Measurements from ENCODE around the gene OARD1.

OARD1 gene

DNA sequence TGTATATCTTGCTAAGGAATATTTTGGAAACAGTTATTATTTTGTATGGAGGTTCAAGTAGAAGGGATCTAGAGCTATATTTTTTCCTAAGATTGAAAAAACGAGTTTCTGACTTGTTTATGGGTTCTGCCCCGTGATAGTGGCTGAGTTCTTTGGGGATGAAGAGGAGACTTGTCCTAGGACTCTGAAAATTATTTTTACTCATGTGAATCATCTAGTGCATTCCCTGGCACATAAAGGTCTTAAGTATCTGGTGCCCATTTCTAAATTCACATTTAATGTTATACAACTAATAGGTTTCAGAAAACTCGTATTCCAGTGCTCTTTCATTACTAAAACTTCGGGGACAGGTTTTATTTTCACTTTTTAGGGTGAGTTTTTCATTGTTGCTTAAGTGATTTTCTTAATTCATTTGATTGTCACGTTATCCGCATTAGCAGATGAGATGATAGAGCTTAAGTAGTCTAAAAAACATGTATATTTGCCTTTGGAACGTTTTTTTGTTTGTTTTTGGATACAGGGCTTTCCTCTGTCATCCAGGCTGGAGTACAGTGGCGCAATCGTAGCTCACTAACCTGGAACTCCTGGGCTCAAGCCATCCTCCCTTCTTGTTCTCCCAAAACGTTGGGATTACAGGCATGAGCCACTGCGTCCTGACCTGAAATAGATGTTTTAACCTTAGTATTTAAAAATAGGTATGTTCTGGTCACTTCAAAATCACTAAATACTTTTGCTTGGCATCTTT is 2.7 kb upstream of the OARD1 start:
- no peak for DNase-seq (ENCODE audit: low read depth)

DNA sequence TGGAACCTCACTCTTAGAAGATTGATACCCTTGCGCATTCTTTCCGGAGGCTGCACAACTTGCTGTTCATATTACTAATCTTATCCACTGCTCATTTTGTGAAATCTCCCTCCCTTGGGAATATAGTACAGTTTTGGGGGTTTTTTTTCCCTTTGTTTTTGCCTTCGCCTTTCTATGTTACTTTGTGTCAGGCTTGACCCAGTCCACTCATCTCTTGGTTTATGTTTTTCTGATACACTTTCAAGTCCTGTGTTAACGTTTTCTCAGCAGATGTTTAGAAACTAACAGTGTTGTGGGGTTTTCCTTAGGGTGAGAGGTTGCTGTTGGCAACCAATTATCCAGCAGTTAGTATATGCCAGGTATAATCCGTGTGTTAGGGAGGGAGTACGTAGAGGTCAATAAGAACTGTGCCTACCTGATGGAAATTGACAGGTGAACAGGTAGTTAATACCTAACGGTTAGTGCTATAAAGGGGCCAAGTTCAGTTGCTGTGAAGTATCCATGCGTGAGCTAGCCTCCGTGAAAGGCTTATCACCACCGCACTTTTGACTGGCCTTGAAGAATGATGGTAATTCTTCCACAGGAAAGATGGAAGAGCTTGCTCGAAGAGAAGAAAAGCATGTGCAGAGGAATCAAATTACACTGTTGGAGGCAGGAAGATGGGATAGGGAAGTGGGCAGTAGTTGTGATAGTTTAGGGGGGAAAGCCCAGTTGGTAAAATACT is 2.0 kb upstream of the OARD1 start:
- DNase-seq (ENCODE audit: low read depth): no peak

DNA sequence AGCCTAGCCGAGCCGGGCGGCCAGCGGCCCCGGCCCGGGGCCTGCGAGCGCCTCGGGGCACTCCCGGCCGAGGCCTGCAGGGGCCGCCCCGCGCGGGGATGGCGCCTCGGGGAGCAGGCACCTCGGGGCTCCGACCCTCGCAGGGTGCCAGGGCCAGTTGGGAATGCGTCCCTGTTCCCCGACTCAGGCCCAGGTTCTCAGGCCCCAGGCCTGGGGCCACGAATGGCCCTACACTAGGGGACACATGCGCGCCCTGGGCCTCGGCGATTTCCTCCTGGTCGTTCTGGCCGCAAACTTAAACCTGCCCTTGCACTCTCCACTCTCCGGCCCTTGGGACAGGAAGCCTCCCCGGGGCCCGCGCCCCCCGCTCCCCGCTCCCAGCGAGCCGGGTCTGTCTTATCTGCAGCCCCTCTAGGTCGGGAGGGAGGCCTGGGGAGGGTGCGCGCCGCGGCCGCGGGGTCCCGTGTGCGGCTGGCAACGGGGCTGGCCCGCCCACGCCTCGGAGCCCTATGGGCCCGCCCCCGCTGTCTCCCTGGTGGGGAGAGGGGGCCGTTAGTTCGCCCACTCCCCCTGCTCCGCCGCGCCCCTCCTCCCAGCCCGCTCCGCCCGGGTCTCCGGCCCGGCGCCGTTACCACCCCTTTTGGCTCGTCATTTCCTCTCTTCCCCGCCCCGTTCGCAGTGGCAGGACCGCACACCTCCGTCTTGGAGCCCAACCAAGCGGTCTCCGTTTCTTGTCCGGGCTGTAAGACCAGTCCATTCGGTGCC is 1.2 kb upstream of the OARD1 start:
- no peak for DNase-seq (ENCODE audit: low read depth)

DNA sequence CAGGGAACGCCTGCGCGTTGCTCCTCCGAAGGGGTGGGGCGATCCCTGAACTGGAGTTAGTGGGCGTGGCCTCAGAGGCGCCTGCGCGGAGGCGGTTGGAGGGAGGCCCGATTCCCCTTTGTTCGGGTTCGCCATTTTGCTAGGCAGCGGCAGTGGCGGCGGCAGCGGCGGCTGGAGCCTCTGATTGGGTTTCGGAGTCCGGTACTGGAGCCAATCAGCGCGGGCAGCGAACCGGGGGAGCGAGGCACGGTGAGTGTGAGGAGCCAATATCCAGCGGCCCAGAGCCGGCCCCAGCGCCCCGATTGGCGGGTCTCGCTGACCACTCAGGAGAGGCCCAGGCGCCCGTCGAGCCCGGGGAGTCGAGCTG is 663 bp upstream of the OARD1 start, which contains the start of gene NFYA:
TSS of gene NFYA (plus strand) at position 139 of the 367 bp plus-strand sequence. CDS start 6,116 bp downstream, outside the sequence.
- no peak for DNase-seq (ENCODE audit: low read depth)

DNA sequence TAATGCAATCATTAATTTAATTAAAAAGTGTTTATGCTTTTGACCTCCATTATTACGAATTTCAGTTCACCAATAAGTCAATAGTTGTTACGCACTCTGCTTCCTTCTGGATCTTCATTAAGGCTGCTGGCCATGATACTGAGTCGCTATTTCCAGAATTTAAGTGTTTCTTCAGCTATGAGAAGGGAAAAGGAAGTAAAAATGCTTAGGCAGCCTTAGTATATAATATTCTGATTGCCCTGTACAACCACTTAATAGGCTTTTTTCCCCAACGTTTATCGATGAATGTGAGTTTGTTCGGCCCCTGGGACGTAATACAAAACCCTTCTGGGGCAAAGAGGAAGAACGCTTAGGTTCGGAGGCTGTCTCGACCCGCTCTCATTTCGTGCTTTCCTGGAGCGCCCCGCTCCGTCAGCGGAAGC is 644 bp downstream of the OARD1 start:
- DNase-seq (ENCODE audit: low read depth): no peak

DNA sequence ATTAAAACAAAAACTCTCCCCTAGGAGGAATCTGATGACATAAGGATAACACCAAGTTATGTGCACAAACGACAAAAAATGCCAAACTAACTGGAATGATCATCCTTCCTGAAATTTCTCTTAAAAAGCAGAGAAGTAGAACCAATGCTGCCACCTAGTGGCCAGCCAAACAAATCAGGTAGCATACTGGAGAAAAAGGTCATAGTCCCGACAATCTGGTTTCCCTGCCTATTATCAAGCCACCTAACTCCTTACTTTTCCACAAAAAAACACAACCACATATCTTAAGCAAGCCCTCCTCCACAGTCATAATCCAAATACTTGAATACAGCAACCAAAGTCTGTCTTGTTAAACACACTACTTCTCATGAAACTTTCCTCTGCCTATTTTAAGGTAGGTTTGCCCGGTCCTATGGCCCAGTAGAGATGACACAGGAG is 5.3 kb downstream of the OARD1 start:
- no peak for DNase-seq (ENCODE audit: low read depth)

DNA sequence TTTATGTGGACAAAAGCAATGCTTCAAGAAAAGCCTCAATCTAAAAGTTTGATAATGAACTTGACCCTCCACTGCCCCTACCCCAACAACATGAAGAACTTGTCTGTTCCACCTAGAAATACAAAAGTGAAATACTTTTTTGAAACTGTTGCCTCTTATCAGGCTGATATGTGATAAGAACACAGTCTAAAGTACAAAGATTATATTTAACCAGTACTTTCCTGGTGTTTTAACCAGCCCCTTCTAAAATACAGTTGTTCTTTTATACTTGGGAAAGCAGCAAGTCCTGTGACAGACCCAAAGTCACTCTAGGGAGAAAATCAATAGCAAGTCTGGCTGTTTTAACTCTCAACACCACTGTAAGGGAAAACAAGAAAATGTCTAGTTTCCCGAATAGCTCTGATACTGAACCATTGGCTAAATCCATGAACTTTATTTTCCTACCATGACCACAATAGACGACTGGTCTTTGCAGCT is 6.6 kb downstream of the OARD1 start:
- no peak for DNase-seq (ENCODE audit: low read depth)

DNA sequence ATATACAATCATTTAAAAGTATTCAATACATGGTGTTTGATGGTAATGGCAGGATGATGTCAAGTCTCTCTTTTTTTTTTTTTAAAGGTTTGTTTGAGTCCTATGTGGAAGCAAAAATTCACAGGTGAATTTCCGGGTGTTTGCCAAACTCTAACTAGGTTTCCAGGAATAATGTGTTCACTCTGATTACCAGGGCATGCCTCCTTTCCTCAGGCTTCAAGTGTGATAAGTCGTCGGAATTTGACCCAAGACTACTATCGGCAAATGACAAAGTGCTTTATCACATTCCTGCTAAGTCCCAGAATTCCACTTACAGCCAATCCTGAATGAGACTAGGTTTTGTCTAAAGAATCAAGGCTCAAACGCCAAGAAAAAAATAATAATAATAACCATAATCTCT is 7.3 kb downstream of the OARD1 start:
- no peak for DNase-seq (ENCODE audit: low read depth)

DNA sequence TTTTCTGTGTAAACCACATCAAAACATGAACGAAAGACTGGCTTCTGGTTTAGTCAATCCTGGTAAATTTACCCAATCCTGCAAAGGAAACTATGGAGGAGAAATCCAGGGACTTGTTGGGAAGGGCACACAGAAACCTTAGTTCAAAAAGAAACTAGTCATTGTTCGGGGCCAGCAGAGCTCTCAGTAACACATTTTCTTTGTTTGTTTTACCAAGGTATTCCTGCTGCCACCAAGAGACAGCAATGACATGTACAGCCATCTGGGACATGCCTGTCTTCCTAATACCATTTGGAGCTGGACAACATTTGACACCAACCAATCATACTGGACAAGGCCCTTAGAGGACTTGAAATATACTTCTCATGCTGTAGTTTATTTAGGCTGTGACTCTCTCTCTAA is 8.3 kb downstream of the OARD1 start:
- no peak for DNase-seq (ENCODE audit: low read depth)

DNA sequence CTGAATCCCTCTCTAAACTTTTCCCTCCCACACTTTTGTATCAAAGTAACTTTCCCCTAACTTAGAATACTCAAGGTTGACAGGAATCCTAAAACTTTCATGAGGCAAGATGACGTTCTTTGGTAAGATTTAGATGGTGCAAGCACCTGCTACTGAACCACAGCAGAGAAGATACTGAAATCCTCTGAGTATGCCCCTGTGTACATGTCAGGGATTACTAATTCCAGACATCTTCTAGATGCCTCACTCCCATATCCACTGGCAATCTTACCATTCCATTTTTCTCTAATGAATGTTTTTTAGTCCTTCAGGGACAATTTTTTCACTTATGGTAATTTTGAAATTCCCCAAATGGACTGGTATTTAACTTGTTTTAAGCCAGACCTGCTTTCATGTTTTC is 10.1 kb downstream of the OARD1 start:
- DNase-seq (ENCODE audit: low read depth): no peak

DNA sequence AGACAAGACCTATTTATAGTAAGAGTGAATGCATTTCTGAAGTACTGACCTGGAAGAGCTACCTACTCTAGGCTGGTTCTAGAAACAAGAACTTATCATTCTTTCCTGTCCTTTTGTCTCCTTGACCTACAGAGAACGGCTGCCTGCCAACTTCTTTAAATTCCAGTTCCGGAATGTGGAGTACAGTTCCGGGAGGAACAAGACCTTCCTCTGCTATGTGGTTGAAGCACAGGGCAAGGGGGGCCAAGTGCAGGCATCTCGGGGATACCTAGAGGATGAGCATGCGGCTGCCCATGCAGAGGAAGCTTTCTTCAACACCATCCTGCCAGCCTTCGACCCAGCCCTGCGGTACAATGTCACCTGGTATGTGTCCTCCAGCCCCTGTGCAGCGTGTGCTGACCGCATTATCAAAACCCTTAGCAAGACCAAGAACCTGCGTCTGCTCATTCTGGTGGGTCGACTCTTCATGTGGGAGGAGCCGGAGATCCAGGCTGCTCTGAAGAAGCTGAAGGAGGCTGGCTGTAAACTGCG is 10.9 kb downstream of the OARD1 start:
- DNase-seq (ENCODE audit: low read depth): no peak

DNA sequence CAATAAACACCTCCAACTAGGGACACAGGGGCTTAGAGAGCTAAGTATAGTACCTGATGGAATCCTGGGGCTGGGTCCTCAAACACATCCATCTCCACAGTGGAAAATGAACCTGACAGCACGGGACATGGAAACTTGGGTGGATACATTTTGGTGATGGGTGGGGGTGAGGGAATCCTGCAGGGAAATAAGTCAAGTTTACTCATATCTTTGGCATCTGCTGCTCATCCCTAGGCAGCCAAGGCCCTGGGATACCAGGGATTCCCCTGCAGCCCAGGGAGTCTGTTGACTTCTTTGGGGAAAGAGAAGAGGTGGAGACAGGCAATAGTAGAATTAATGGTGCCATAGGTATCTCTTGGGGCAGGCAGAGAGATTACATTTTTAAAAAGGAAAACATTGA is 12.6 kb downstream of the OARD1 start:
- DNase-seq (ENCODE audit: low read depth): no peak

DNA sequence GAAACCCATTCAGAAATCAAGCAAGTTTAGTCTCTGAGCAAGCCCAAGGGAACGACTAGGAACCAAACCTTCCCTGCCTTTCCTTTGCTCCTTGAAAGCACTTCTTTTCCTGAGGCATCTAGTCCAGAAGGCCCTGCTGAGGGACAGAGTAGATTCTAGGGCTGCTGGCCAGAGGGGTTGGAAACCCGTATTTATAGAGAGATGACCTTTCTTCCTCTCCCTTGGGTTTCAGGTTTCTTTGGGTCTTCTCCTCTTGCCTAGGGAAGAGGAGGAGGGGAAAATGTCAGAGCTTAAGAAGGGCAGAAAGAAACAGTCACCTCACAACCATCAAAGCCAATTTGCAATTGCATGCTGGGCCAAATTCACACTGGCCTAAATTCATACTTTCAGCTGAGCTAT is 13.4 kb downstream of the OARD1 start:
- DNase-seq (ENCODE audit: low read depth): no peak

DNA sequence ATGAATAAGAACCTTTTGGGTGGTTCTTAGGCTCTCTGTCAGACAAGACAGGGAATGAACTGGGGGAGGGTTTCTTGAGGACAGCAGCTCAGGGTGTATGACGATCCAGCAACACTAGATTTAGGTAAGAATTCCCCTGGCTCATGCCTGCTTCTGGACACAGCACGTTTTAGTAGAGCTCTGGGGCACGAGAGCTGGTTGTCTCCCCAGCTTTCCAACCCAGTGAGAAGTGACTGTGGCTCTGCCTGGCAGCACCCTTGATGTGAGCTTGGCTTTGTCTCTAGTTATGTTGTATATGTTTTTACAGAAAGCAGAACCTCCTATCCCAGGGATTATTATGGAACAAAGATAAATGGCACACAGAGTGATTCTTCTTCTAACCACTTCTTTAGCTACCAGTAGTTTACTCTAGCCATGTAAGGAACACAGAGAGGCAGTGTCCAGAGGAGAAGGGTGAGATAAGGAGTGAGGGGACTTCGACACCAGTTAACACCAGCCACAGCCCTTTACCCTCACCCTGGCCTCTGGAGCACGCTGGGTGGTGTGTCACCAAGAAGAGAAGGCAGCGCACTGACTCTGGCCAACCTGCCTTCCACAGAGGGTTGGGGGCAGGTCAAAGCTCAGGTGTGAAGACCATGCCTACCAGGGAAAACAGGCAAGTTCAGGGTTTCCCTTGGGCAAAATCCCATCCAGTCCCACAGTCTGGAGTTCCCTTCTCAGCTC is 15.2 kb downstream of the OARD1 start:
- no peak for DNase-seq (ENCODE audit: low read depth)

DNA sequence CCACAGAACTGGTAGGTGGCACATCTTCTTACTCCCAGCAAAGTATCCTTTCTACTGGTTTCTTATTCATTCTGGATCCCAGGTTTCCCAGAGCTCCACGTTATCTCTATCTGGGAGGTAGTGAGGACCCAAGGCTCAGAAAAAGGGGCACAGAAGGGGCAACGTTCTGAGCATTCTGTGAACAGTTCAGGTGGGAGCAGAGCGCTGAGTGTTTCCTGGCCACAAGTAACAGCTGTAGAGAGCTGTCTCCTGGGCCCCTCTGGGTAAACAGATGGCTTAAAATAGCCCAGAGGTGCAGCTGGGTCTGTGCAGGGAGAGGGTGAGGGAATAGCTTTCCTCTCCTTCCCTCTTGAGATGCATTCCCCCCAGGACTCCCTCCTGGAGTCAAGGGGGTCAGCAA is 17.0 kb downstream of the OARD1 start:
- DNase-seq (ENCODE audit: low read depth): no peak

DNA sequence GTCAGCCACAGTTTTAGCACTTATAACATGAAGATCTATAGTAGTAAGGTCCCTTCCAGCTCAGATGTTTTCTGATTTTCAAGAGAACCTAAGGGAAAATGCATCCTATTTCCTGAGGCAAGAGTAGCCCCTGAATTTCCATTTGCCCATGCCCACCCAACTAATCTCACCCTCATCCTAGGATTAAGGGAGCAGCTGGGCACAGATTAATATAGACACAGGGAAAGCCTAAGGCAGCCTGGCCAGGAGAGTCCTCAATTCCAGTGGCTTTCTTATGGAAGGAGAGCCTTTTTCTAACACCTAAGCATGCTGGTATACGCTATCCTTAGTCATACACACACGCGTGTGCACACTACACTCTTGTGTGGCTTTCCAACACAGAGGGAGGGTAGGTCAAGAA is 17.6 kb downstream of the OARD1 start:
- no peak for DNase-seq (ENCODE audit: low read depth)

DNA sequence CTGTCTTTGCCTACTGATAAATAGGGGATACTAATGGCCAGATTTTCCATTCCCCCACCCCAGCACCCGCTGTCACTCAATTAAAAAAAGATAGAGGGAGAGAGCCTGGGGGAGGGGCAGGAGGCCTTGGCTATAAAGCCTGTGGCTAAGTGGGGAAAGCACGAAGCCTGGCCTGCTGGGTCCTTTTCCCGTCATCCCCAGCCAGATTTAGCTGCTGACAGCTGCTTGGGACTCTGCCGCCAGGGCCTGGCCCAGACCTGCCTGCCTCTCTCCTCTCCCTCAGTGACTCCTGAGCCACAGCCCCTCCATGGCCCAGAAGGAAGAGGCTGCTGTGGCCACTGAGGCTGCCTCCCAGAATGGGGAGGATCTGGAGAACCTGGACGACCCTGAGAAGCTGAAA is 19.1 kb downstream of the OARD1 start, which contains the start of gene APOBEC2:
TSS of gene APOBEC2 (plus strand) at position 162 of the 400 bp plus-strand sequence. CDS start at position 308, 146 bp downstream.
- DNase-seq (ENCODE audit: low read depth): no peak

DNA sequence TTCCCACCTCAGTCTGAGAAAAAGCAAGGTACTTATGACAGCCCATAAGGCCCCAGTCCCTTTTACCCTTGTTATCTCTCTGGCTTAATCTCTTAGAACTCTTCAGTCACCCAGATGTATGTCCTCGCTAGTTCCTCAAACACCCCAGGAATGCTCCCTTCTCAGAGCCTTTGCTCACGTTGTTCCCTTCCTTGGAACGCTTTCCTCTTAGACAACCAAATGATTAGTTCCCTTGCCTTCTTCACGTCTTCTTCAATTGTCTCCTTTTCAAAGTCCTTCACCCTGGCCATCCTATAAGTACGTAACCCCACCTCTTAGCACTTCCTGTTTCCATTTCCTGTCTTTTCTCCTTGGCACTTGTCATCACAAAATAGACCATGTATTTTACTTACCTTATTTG is 20.3 kb downstream of the OARD1 start:
- no peak for DNase-seq (ENCODE audit: low read depth)

DNA sequence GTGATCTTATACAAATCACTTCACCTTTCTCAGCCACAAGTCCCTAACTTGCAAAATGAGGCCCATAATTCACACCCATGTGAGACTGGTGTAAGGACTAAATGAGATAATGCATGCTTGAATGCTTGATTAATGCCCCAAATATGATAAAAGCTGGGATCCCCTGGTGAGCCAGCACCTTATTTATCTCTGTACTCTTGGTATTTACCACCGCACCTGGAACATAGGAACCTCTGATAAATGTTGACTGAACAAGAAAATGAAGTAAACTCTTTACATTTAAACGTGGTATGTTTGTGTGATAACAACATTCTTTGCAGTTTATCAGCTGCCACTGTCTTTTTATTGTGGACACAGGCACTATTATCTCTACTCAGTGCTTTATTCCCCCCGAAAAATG is 21.6 kb downstream of the OARD1 start:
- DNase-seq (ENCODE audit: low read depth): no peak

DNA sequence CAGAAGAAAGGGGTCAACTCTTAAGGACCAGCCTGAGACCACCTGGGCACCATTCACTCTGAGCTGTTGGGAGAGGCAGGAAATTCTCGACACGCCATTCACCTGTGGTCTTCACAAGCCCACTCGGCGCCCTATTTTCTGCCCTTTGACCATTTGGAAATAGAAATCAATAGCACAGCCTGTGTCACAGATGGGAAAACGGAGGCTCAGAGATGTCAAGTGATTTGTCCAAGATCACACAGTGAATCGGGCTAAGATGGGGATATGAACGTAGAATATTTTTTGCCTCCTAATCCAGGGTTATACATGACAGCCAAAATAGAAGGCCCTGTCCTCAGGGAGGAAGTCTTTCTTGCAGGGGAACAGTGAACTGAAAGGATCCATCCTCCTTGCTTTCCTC is 22.2 kb downstream of the OARD1 start:
- DNase-seq (ENCODE audit: low read depth): no peak

DNA sequence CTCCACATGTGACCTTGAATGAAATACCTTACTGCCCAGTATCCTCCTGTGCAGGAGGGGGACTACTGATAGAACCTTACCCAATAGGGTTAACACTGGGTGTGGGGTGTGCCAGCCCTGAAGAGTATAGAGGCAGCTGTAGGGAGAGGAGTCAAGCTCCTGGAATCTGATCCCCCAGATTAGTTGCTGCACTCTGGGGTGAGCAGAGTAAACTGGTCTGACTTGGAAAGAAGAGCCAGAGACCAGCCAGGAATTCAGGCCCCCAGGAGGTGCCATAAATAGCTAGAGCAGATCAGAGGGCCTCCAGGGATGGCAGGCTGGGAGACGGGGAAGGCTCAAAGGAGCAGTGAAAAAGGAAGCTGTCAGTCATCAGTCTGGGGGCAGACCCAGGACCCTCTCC is 22.6 kb downstream of the OARD1 start:
- no peak for DNase-seq (ENCODE audit: low read depth)
